Activated naive CD4-positive, alpha-beta T cell treated with anti-CD3 and anti-CD28 coated beads, Interleukin-2, amount 10 ng/mL, durations not matched to agents 7 days and 5 days (primary cell): ENCODE results near the gene NBEAL1.
"Not testable (repeated sequence)": the region's sequence is repeated elsewhere in the genome, so short reads cannot be mapped to it uniquely, and the experiment has no call there.

Experiments
- CTCF ChIA-PET: fragments of 350-600 bp; sonication (Branson Sonifier 250); formaldehyde crosslinking; loops from one replicate; lab custom pipeline; 2021; ENCODE audit warnings: antibody characterized with exemption; lab: Charles Lee
- DNase-seq: peaks from one replicate; pipeline ENCODE4 v3.0.0-alpha.2; 2020
- H3K27ac Mint-ChIP-seq: one replicate; pipeline ENCODE4 v1.8.0; 2021; ENCODE audit warnings: mild to moderate bottlenecking, moderate library complexity, mixed read lengths
- H3K27me3 Mint-ChIP-seq: one replicate; pipeline ENCODE4 v1.8.0; 2021; ENCODE audit warnings: mild to moderate bottlenecking, mixed read lengths
- H3K36me3 Mint-ChIP-seq: one replicate; pipeline ENCODE4 v1.8.0; 2021; ENCODE audit warnings: mixed read lengths
- H3K4me1 Mint-ChIP-seq: one replicate; pipeline ENCODE4 v1.8.0; 2021; ENCODE audit warnings: mixed read lengths
- H3K4me3 Mint-ChIP-seq: one replicate; pipeline ENCODE4 v1.8.0; 2021; ENCODE audit warnings: mild to moderate bottlenecking, moderate library complexity, mixed read lengths
- H3K9me3 Mint-ChIP-seq: one replicate; pipeline ENCODE4 v1.8.0; 2021; ENCODE audit warnings: mixed read lengths

NBEAL1 gene

DNA sequence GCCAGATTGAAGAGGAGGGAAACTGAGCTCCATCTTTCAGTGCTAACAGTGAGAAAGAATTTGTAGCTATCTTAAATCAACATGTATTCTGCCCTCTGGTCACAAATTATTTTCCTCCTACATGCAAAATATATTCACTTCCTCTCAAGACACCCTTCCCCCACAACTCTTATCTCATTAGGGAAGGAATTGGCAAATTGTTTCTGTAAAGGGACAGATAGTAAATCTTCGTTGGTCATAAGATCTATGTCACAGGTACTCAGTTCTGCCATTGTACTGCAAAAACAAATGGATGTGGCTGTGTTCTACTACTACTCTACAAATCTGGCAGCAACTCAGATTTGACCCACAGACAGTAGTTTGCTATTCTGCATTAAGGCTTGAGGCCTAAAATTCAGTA lies 171.2 kb downstream of the NBEAL1 start:
- H3K27me3 Mint-ChIP-seq = no peaks in the 10 kb centered on the region
- H3K4me3 Mint-ChIP-seq = no peak overlapping the region
- CTCF ChIA-PET = no interaction called here
- no peaks in the 10 kb centered on the region for H3K4me1 Mint-ChIP-seq
- H3K36me3 Mint-ChIP-seq = peaks cover 12% of the 10 kb centered on the region
- H3K27ac Mint-ChIP-seq = no peak overlapping the region
- no peak for DNase-seq
- H3K9me3 Mint-ChIP-seq = no peaks in the 10 kb centered on the region

DNA sequence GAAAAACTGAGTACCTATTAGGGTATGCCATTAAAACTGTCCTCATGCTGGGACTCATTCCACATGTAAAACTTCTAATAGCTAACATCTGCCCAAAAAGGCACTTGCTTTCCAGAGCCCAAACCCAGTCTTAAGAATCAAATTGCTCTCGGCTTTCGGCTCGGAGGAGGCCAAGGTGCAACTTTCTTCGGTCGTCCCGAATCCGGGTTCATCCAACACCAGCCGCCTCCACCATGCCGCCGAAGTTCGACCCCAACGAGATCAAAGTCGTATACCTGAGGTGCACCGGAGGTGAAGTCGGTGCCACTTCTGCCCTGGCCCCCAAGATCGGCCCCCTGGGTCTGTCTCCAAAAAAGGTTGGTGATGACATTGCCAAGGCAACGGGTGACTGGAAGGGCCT lies 175.9 kb downstream of the NBEAL1 start:
- DNase-seq, H3K9me3 Mint-ChIP-seq, H3K27me3 Mint-ChIP-seq, H3K4me1 Mint-ChIP-seq, H3K27ac Mint-ChIP-seq, H3K4me3 Mint-ChIP-seq, CTCF ChIA-PET: not testable (repeated sequence)
- peaks cover 12% of the 10 kb centered on the region for H3K36me3 Mint-ChIP-seq

DNA sequence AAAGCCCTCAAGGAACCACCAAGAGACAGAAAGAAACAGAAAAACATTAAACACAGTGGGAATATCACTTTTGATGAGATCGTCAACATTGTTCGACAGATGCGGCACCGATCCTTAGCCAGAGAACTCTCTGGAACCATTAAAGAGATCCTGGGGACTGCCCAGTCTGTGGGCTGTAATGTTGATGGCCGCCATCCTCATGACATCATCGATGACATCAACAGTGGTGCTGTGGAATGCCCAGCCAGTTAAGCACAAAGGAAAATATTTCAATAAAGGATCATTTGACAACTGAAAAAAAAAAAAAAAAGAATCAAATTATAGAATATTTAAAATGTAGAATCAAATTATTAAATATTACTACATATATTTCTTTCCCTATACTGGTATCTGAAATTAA lies 176.4 kb downstream of the NBEAL1 start:
- H3K4me3 Mint-ChIP-seq, H3K27me3 Mint-ChIP-seq, H3K9me3 Mint-ChIP-seq, H3K27ac Mint-ChIP-seq, DNase-seq, H3K4me1 Mint-ChIP-seq, CTCF ChIA-PET: not testable (repeated sequence)
- peaks cover 12% of the 10 kb centered on the region for H3K36me3 Mint-ChIP-seq

DNA sequence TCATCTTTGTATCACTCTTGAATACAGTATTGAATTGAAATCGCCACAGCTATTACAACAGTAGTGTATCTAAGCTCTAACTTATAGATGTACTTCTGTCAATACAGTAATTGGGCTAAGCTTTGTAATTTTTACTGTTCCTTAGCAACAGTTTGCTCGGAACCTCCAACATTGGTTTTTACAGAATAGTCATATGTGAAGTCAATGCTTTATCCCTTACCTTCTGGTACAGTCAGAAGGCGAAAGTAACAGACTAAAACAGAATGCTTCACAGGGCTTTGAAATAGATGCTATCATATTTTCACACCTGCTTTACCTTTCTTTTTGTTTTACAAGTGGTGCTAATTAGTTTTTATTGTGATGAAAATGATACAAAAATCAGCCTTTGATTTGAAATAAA lies 177.3 kb downstream of the NBEAL1 start:
- no peak overlapping the region for H3K27ac Mint-ChIP-seq
- H3K4me3 Mint-ChIP-seq = no peak overlapping the region
- no peak for DNase-seq
- H3K9me3 Mint-ChIP-seq = no peaks in the 10 kb centered on the region
- peaks cover 12% of the 10 kb centered on the region for H3K36me3 Mint-ChIP-seq
- no peaks in the 10 kb centered on the region for H3K27me3 Mint-ChIP-seq
- CTCF ChIA-PET = no interaction called here
- no peaks in the 10 kb centered on the region for H3K4me1 Mint-ChIP-seq

DNA sequence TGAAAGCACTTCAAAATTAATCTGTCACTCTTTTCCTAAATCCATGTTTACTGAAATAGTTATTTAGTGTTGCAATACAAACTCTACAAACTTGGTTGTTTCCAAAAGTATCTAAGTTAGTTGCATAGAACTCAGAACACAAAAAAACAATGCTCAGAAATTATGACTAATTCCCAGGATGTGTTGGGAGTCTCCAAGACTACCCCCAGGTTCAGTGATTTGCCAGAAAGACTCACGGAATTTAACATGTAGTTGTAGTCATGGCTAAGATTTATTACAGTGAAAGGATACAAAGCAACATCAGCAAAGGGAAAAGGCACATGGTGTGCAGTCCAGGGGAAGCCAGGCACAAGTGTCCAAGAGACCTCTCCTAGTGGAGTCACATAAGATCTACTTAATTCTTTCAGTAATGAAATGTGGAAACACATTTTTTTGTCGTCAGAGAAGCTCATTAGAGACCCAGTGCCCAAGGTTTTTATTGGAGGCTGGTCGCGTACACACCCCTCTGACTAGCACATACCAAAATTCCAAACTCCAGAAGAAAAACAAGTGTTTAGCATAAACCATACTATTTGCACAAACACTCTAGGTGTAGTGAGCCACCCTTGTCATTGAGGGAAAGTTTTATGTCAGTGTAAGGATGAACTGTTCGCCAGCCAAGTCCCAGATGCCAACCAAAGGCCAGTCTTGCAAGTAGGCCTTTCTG lies 180.8 kb downstream of the NBEAL1 start:
- CTCF ChIA-PET = no interaction called here
- Mint-ChIP-seq H3K4me1 (no peaks in the 10 kb centered on the region), H3K4me3 (no peak overlapping the region), H3K27ac (no peak overlapping the region), H3K36me3 (peaks cover 5% of the 10 kb centered on the region), H3K27me3 (no peaks in the 10 kb centered on the region), H3K9me3 (no peaks in the 10 kb centered on the region)
- no peak for DNase-seq

DNA sequence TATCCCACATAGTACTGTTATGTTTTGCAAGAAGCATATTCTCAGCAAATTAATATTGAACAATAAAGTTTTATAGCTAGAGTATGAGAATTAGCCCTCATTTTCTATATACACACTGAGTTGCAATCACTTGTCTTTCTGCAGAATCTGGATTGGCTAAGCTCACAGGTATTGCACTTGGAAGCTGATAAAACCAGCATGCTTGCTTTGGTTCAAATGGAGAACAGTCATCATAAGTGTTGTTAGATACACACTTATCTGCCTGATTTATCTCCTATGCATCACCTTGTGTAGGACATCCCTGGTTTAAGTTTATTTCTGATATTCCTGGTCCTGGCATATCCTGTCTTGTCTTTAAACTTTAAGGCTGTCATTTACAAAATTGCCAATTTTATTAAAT lies 186.2 kb downstream of the NBEAL1 start:
- H3K27ac Mint-ChIP-seq = no peak overlapping the region
- no peak for DNase-seq
- H3K4me1 Mint-ChIP-seq = no peaks in the 10 kb centered on the region
- CTCF ChIA-PET = interaction anchor here (1.3 kb wide), 1 partner anchor 10 kb away, joined by 3 read pairs; no protein-coding TSS in a partner anchor
- H3K36me3 Mint-ChIP-seq = no peaks in the 10 kb centered on the region
- H3K4me3 Mint-ChIP-seq = no peak overlapping the region
- H3K27me3 Mint-ChIP-seq = no peaks in the 10 kb centered on the region
- H3K9me3 Mint-ChIP-seq = no peaks in the 10 kb centered on the region

DNA sequence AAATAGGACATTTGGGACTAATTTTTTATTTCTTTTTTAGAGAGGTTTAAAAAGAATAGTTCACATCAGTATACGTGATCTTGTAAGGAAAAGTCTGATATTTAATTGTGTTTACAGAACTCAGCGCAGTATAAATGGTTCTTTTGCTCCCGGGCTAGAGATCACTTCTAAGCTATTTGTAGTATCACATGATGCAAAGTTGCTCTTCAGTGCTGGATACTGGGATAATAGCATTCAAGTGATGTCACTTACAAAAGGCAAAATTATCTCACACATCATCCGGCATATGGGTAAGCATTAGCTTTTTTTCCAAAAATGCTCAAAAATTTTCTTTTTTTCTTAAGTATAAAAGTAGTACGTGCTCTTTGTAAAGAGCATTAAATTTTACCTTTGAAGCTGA lies 186.8 kb downstream of the NBEAL1 start:
- Mint-ChIP-seq H3K36me3 (no peaks in the 10 kb centered on the region), H3K4me1 (no peaks in the 10 kb centered on the region), H3K4me3 (no peak overlapping the region), H3K9me3 (no peaks in the 10 kb centered on the region), H3K27ac (no peak overlapping the region), H3K27me3 (no peaks in the 10 kb centered on the region)
- CTCF ChIA-PET = interaction anchor here (1.3 kb wide), 1 partner anchor 10 kb away, joined by 3 read pairs; no protein-coding TSS in a partner anchor
- DNase-seq = no peak

DNA sequence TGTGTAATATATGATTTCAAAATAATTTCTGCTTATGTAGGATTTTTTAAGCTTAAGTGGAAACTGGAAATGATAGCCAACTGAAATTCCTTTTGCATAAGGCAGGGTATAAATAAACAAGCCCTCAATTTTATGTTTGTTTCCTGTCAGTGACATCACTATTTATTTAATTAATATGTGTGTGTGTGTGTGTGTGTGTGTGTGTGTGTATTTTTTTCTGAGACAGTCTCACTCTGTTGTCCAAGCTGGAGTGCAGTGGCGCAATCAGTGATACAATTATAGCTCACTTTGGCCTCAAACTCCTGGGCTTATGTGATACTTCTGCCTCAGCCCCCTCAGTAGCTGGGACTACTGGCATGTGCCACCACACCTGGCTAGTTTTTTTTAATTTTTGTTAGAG lies 194.9 kb downstream of the NBEAL1 start:
- Mint-ChIP-seq H3K27ac (no peak overlapping the region), H3K27me3 (no peaks in the 10 kb centered on the region)

DNA sequence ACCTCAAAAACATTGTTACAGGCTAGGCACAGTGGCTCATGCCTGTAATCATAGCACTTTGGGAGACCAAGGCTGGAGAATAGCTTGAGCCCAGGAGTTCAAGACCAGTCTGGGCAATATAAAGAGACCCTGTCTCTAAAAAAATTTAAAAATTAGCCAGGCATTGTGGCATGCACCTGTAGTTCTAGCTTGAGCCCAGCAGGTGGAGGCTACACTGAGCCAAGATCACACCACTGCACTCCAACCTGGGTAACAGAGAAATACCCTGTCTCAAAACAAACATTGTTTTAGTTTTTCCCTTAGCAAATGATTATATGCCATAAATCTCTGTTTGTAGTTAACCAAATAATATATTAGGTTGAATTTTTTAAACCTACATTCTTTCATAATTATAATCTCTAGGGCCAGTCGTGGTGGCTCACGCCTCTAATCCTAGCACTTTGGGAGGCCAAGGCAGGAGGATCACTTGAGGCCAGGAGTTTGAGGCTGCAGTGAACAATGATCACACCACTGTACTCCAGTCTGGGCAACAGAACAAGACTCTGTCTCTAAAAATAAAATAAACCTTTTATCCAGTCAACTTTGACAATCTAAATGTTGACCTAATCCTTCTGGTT lies 210.9 kb downstream of the NBEAL1 start:
- CTCF ChIA-PET = interaction anchor here (0.6 to 3.4 kb wide), 8 partner anchors 10 to 590 kb away, joined by 3 to 17 read pairs (median 6); partner anchors contain the start of gene CYP20A1
- Mint-ChIP-seq H3K36me3 (no peaks in the 10 kb centered on the region), H3K4me3 (no peak overlapping the region), H3K4me1 (no peaks in the 10 kb centered on the region), H3K9me3 (no peaks in the 10 kb centered on the region), H3K27me3 (no peaks in the 10 kb centered on the region), H3K27ac (no peak overlapping the region)
- peak; percentile 52 for DNase-seq

More for the DNA sequence above, 194.9 kb downstream of the NBEAL1 start:
- Mint-ChIP-seq H3K36me3 (no peaks in the 10 kb centered on the region), H3K4me3 (no peak overlapping the region), H3K4me1 (peaks cover 11% of the 10 kb centered on the region), H3K9me3 (no peaks in the 10 kb centered on the region)
- CTCF ChIA-PET = interaction anchor here (0.7 kb wide), 1 partner anchor 191 kb away, joined by 3 read pairs; no protein-coding TSS in a partner anchor
- DNase-seq = no peak

DNA sequence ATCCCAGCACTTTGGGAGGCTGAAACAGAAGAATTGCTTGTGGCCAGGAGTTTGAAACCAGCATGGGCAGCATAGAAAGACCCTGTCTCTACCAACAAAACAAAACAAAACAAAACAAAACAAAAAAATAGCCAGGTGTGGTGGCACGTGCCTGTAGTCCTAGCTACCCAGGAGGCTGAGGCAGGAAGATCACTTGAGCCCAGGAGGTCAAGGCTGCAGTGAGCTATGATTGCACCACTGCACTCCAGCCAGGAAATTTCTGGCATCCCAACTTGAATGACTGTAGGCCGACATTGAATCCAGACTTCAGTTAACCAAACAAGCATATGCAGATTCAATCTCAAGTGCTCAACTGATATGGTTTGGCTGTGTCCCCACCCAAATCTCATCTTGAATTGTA lies 215.0 kb downstream of the NBEAL1 start:
- H3K4me3 Mint-ChIP-seq, H3K9me3 Mint-ChIP-seq, H3K4me1 Mint-ChIP-seq, H3K36me3 Mint-ChIP-seq, H3K27ac Mint-ChIP-seq, CTCF ChIA-PET, H3K27me3 Mint-ChIP-seq, DNase-seq: not testable (repeated sequence)

DNA sequence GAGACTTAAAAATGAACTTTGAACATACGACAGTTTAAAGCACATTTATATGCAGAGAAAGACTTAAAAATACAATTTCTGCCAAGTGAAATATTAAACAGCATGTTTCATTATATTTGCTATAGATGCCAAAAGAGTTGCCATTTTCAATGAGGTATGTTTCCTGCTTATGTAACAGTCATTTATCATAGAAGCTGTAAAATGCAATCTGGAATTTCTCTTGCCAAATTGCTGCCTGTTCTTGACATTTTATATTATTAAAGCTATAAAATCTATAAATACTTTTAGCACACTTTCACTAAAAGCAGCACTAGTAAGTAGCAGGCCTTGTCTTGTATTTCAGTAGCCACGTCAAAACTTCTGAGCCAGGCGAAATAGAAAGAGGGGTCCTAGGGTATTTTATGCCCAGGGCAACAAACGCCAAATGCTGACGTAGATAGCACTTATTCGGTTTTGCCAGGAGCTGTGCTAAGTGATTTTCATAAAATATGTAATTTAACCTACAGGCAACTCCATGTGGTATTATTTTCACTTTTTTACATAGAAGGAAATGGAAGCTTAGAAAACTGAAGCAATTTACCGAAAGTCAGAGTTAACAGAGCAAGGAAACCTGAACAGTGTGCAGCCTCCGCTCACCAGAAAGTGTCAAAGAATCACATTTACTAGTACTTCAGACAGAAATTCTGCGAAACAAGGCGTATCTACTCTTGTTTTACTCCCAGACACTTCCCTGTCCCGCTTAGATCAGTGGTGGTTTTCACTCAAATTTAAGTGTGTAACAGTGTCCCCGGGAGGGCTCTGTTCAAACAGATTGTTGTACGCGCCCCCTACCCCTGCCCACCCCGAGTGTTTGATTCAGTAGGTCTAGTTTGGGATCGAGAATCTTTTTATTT lies 222.9 kb downstream of the NBEAL1 start:
- peaks cover 4% of the 10 kb centered on the region for H3K27me3 Mint-ChIP-seq
- no peak for DNase-seq
- peaks cover 17% of the 10 kb centered on the region for H3K36me3 Mint-ChIP-seq
- no peaks in the 10 kb centered on the region for H3K9me3 Mint-ChIP-seq
- peak overlapping the region; percentile 100 for H3K27ac Mint-ChIP-seq
- peaks cover 33% of the 10 kb centered on the region for H3K4me1 Mint-ChIP-seq
- CTCF ChIA-PET = interaction anchor here (2.4 kb wide), 1 partner anchor 12 kb away, joined by 12 read pairs; no protein-coding TSS in a partner anchor
- H3K4me3 Mint-ChIP-seq = peak overlapping the region; percentile 91

DNA sequence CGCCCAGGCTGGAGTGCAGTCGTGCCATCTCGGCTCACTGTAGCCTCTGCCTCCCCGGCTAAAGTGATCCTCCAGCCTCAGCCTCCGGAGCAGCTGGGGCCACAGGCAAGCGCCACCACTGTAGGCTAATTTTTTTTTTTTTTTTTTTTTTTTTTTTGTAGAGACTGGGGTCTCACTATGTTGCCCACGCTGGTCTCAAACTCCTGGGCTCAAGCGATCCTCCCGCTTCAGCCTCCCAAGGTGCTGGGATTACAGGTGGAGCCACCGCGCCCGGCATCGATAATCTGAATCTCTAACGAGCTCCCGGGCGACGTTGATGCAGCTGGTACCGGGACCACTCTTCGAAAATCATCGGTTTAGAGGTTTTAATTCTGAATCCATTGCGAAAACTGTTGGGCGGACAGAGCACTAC lies 223.6 kb downstream of the NBEAL1 start:
- Mint-ChIP-seq H3K36me3 (peaks cover 23% of the 10 kb centered on the region), H3K4me3 (peak overlapping the region; percentile 91), H3K9me3 (no peaks in the 10 kb centered on the region), H3K27me3 (peaks cover 4% of the 10 kb centered on the region), H3K4me1 (peaks cover 37% of the 10 kb centered on the region), H3K27ac (peak overlapping the region; percentile 100)
- CTCF ChIA-PET = interaction anchor here (1.2 to 2.4 kb wide), 2 partner anchors 10 to 13 kb away, joined by 3 to 12 read pairs; no protein-coding TSS in a partner anchor
- no peak for DNase-seq

DNA sequence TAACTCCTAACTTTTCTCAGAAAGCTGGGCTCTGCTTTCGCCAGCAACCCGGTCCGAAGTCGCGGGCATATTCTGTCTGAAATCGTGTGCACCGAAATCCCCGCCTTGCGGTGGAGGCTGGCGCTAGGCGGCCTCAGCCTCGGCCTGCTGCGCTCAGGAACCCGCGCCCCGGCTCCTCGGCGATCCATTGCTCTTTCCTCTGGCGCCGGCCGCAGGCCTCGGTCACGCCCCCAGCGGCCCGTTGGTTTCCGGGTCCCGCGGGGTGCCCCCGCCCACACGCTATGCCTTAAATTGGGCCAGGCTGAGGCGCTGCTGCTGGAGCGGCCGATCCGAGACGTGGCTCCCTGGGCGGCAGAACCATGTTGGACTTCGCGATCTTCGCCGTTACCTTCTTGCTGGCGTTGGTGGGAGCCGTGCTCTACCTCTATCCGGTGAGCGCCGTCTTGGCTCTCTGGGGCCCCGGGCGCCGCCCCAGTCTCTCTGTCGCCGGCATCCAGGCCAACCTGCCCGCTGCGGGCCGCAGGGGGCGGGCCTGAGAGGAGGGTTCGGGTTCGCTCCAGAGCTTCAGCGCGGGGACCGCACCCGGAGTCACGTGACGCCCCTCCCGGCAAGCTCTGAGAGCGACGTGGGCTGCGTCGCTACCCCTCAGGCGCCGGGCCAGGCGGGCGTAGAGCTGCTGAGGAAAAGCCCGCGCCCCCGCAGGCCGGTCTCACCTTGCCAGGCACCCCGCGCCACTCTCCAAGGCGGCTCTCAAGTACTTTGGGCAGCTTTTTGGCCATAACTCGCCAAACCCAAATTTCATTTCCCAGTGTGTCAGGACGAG lies 224.2 kb downstream of the NBEAL1 start, which contains the start of gene CYP20A1:
TSS of gene CYP20A1 (plus strand) at position 315 of the 823 bp plus-strand sequence. CDS start at position 360, 45 bp downstream.
- H3K4me1 Mint-ChIP-seq = peaks cover 37% of the 10 kb centered on the region
- H3K4me3 Mint-ChIP-seq = peak within 1 kb of the TSS; percentile 91
- no peaks in the 10 kb centered on the region for H3K9me3 Mint-ChIP-seq
- H3K36me3 Mint-ChIP-seq = peaks cover 26% of the 10 kb centered on the region
- CTCF ChIA-PET = interaction anchor here (1.0 to 2.4 kb wide), 4 partner anchors 11 to 577 kb away, joined by 3 to 12 read pairs (median 3); no protein-coding TSS in a partner anchor
- DNase-seq = peak; percentile 97
- H3K27ac Mint-ChIP-seq = peak within 1 kb of the TSS; percentile 100
- H3K27me3 Mint-ChIP-seq = peaks cover 4% of the 10 kb centered on the region
